ENCODE results near the gene VIT.

- no peak for TF ChIP-seq EZH2 (IDR thresholded peaks at IDR 0.05; ENCODE audit: low read length, missing control alignments)
- no peak for TF ChIP-seq CTCF (conservative IDR thresholded peaks at IDR 0.05 in 1 of 2, IDR thresholded peaks at IDR 0.05 in 1 of 2; ENCODE audit: low read depth in 1 of 2, low read length in 2 of 2)
These were observed 112.0 kb downstream of the VIT start for GRCh38 chr2:36808386-36809068.
